Measurements from ENCODE around the gene FAM227A.
"Not testable (repeated sequence)": the region's sequence is repeated elsewhere in the genome, so short reads cannot be mapped to it uniquely, and the experiment has no call there.

FAM227A gene

DNA sequence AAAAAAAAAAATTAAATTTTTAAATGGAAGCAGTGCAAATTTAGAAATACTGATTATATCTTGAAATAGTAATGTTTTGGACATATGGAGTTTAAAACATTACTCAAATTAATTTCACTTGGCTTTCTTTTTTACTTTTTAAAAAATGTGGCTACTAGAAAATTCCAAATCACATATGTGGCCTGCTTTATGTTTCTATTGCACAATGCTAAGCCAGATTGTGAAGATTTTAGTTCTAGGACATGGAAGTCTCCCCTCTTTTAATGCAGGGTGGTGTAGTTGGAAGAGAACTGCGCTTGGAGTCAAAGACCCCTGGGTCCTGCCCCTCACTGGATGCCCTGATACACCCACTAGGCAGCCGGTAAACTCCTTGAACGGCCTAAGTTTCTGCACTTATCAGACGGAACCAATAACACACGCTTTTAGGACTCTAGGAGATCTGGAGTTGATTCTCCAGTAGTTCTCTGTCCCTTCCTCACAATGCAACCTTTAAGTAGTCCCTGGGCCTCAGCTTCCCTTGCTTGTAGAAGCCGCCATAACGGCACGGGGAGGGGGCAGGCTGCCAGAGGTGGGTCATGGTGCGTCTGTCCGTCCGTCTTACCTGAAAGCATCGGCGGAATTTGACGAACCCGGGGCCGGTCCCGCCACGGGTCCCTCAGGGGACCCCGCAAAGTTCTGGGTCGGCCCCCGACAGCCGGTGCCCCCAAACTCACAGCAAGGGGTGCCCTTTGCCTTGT, 505 bp downstream of the FAM227A start:
- DNase-seq (ENCODE audit: extremely low read depth, low read depth) = no peak
- TF ChIP-seq, protein P1, sequence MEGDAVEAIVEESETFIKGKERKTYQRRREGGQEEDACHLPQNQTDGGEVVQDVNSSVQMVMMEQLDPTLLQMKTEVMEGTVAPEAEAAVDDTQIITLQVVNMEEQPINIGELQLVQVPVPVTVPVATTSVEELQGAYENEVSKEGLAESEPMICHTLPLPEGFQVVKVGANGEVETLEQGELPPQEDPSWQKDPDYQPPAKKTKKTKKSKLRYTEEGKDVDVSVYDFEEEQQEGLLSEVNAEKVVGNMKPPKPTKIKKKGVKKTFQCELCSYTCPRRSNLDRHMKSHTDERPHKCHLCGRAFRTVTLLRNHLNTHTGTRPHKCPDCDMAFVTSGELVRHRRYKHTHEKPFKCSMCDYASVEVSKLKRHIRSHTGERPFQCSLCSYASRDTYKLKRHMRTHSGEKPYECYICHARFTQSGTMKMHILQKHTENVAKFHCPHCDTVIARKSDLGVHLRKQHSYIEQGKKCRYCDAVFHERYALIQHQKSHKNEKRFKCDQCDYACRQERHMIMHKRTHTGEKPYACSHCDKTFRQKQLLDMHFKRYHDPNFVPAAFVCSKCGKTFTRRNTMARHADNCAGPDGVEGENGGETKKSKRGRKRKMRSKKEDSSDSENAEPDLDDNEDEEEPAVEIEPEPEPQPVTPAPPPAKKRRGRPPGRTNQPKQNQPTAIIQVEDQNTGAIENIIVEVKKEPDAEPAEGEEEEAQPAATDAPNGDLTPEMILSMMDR (IDR thresholded peaks at IDR 0.05; ENCODE audit: low read depth, low read length) = no peak

DNA sequence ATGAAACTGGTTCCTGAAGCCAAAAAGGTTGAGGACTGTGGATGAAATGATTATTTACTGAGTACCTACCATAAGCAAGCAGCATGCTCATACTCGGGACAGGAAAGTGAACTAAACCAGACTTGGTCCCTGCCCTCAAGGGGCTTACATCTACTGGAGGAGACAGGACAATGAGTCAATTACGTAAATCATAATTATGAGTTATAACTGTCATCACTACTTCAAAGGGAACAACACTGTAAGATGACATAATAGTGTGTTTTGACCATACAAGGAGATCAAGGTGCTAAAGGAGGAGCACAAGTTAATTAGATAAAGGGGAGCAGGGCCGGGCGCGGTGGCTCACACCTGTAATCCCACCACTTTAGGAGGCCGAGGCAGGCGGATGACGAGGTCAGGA, 2.5 kb downstream of the FAM227A start:
- TF ChIP-seq, protein P1 (IDR thresholded peaks at IDR 0.05; ENCODE audit: low read depth, low read length) = no peak
- DNase-seq (ENCODE audit: extremely low read depth, low read depth) = no peak

DNA sequence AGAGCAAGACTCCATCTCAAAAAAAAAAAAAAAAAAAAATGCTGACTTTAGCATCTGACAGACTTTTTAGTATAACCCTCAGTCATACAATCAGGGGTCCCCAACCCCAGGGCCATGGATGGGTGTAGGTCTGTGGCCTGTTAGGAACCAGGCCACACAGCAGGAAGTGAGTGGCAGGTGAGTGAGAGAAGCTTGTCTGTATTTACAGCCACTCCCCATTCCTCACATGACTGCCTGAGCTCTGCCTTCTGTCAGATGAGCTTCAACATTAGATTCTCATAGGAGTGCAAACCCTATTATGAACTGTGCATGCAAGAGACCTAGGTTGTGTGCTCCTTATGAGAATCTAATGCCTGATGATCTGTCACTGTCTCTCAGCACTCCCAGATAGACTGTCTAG, 3.3 kb downstream of the FAM227A start:
- no peak for DNase-seq (ENCODE audit: extremely low read depth, low read depth)
- TF ChIP-seq, protein P1 (IDR thresholded peaks at IDR 0.05; ENCODE audit: low read depth, low read length) = no peak

DNA sequence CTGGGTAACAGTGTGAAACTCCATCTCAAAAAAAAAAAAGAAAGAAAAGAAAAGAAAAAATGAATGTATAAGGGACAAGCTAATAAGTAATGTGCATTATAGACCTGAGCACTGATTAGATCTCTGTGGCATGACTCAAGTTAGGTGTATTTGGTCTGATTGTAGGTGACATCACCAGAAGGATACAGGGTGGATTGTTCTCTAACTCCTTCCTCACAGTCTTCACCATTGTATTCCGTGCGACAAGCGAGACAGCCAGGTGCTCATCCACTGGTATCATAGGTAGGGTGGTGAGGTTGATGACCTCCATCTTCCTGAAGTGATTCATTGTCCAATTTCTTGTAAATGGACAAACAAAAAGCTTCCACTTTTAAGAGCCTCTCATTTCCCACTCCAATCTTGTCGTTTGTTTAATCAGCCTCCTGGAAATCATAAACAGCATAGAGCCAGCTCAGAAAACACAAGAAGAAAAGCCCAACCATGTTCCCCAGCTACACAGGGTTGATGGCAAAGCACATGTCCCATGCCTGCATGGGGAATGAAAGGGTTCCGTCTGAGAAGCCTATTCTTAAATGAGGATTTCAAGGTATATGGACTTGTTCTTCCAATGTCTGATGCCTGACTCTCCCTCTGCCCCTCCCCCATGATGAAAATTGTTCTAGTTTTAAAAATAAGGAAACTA, 6.2 kb downstream of the FAM227A start:
- DNase-seq (ENCODE audit: extremely low read depth, low read depth) = no peak
- TF ChIP-seq, protein P1 (IDR thresholded peaks at IDR 0.05; ENCODE audit: low read depth, low read length) = no peak

DNA sequence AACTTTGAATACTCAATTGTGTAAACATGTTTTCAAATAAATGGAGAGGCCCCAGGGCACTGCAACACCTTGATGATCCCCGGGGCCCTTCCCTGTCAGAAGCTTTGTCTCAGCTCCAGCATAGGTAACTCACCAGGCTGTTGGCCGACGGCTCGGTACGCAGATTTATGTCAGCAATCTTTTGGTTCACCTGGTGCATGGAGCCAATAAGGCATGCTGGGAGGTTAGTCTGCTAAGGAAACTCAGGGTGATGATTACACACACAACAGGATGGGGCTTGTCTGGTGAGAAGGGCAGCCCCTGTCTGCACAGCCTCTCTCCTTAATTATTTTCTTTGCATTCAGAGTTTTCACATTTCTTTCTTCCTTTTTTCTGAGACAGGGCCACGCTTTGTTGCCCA, 10.8 kb downstream of the FAM227A start:
- TF ChIP-seq, protein P1 (IDR thresholded peaks at IDR 0.05; ENCODE audit: low read depth, low read length) = no peak

DNA sequence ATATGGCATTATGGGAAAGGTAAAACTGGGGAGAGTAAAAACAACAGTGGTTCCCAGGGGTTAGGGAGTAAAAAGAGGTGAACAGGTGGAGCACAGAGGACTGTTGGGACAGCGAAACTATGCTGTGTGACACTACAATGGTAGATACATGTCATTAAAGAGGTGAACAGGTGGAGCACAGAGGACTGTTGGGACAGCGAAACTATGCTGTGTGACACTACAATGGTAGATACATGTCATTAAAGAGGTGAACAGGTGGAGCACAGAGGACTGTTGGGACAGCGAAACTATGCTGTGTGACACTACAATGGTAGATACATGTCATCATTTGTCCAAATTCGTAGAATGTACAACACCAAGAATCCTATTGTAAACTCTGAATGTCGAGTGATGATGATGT, 11.9 kb downstream of the FAM227A start:
- not testable (repeated sequence) for DNase-seq (ENCODE audit: extremely low read depth, low read depth)

More for the DNA sequence above, 10.8 kb downstream of the FAM227A start:
- DNase-seq (ENCODE audit: extremely low read depth, low read depth) = no peak

DNA sequence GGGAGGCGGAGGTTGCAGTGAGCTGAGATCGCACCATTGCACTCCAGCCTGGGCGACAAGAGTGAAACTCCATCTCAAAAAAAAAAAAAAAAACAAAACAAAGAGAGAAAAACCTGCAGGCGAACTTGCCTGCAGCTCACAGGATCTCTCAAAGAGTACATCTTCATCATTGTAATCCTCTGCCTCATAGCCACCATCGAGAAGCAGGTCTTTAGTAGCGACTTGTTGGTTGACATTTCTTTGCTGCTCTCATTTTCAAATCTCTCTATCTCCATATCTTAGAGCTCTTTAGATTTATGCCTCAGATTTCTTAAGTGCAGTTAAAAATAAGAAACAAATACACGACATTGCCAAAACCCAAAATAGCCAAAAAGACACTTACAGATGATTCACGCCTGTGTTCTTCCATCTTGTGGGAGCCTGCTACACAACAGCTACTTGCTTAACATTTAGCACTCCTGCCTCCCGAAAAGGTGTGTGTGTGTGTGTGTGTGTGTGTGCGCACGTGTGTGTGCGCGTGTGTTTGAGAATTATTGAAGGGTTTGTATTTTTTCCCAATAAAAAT, 14.6 kb downstream of the FAM227A start:
- DNase-seq (ENCODE audit: extremely low read depth, low read depth) = no peak
- TF ChIP-seq, protein P1 (IDR thresholded peaks at IDR 0.05; ENCODE audit: low read depth, low read length) = no peak

Data from AG09319 (cell line).